ENCODE results near the gene FAAP24. TPM values are rescaled to one million over a fixed set of nuclear protein-coding genes. Genes with fewer than 3 reads are reported as not detected.
A peak's percentile ranks its signal among the peaks of the same experiment; 100 is the strongest.
"Not testable (repeated sequence)": the region's sequence is repeated elsewhere in the genome, so short reads cannot be mapped to it uniquely, and the experiment has no call there.

Gene FAAP24
- total and polyA plus RNA-seq, 4 experiments from 2014 or later = 0.78 to 2.3 (median 1.6) TPM

DNA sequence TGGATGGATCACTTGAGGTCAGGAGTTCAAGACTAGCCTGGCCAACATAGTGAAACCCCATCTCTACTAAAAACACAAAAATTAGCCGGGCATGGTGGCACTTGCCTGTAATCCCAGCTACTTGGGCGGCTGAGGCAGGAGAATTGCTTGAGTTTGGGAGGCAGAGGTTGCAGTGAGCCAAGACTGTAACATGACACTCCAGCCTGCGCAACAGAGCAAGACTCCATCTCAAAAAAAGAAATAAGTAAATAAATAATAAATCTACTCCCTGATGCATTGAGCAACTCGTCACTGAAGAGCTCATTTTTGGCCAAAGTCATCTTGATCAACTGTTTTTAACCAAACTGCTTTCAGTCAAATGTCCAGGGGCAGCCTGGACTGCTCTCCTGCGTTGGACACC is 30.8 kb upstream of the FAAP24 start:
- H3K4me1 Mint-ChIP-seq; H3K9me3 Mint-ChIP-seq; CTCF ChIA-PET (ENCODE audit: partially characterized antibody); H3K36me3 ChIP-seq (ENCODE audit: insufficient read depth, low read length); H3K27me3 ChIP-seq (ENCODE audit: insufficient read depth, low read length); intact Hi-C loops (cut with micrococcal nuclease); DNase-seq; POLR2A ChIA-PET (ENCODE audit: partially characterized antibody); H3K4me1 ChIP-seq (ENCODE audit: insufficient read depth, low read length); H3K4me3 ChIP-seq (ENCODE audit: low read length in 2 of 2); H3K9me3 ChIP-seq (ENCODE audit: control insufficient read depth in 1 of 2, low read length in 2 of 2); H3K27ac ChIP-seq (ENCODE audit: low read depth, low read length); H3K27me3 Mint-ChIP-seq; H3K4me3 Mint-ChIP-seq: not testable (repeated sequence)
- Mint-ChIP-seq H3K27ac (peak overlapping the region in 1 of 7 donors; percentile 41), H3K36me3 (peaks cover 41 to 45% of the 10 kb centered on the region in 2 donors)

DNA sequence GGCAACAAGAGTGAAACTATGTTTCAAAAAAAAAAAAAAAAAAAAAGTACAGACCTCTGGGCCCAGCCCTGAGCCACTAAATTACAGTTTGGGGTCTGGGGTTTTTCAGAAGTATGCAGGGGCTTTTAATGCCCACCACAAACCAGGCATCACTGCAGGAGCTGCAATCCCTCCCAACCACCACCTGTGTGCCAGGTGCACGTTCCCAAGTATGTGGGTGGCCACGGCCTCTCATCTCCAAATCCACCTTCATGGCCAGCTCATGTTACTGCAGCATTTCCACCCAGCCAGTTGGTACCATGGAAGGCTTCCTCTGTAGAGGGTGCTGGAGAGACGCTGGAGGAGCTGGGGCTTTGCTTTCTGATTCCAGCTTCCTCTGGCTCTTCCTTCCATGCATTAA is 26.8 kb upstream of the FAAP24 start:
- no peak overlapping the region for H3K4me3 Mint-ChIP-seq
- peaks cover 0 to 2% (median 0%) of the 10 kb centered on the region in 8 donors for H3K9me3 Mint-ChIP-seq
- H3K36me3 Mint-ChIP-seq = peaks cover 58% of the 10 kb centered on the region in 2 donors
- peaks cover 0 to 2% (median under 1%) of the 10 kb centered on the region in 4 donors for H3K4me1 Mint-ChIP-seq
- intact Hi-C loops (cut with micrococcal nuclease) = no loop called here
- Histone ChIP-seq H3K4me1 (ENCODE audit: insufficient read depth, low read length) (no peaks in the 10 kb centered on the region), H3K4me3 (ENCODE audit: low read length in 2 of 2) (no peak overlapping the region), H3K27me3 (ENCODE audit: insufficient read depth, low read length) (no peaks in the 10 kb centered on the region), H3K36me3 (ENCODE audit: insufficient read depth, low read length) (peaks cover 3% of the 10 kb centered on the region), H3K27ac (ENCODE audit: low read depth, low read length) (no peak overlapping the region), H3K9me3 (ENCODE audit: control insufficient read depth in 1 of 2, low read length in 2 of 2) (no peaks in the 10 kb centered on the region)
- POLR2A ChIA-PET (ENCODE audit: partially characterized antibody) = no interaction called here
- DNase-seq = no peak
- no peak overlapping the region for H3K27ac Mint-ChIP-seq
- H3K27me3 Mint-ChIP-seq = no peaks in the 10 kb centered on the region
- CTCF ChIA-PET (ENCODE audit: partially characterized antibody) = interaction anchor here (0.9 kb wide), 1 partner anchor 20 kb away, joined by 8 read pairs; no protein-coding TSS in a partner anchor

DNA sequence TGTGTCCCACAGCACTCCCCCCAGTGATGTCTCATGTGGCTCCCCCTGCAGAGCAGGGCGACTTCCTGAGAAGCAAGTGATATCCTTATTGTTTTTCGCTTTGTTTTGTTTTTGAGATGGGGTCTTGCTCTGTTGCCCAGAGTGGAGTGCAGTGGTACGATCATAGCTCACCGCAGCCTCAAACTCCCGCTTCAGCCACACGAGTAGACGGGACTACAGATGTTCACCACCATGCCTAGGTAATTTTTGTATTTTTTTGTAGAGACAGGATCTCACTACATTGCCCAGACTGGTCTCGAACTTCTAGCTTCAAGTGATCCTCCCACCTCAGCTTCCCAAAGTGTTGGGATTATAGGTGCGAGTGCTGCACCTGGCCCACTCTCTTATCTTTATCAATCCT is 5.3 kb upstream of the FAAP24 start:
- H3K9me3 Mint-ChIP-seq = no peaks in the 10 kb centered on the region
- intact Hi-C loops (cut with micrococcal nuclease) = no loop called here
- peak overlapping the region in 1 of 7 donors; percentile 52 for H3K27ac Mint-ChIP-seq
- Histone ChIP-seq H3K27me3 (ENCODE audit: insufficient read depth, low read length) (no peaks in the 10 kb centered on the region), H3K9me3 (ENCODE audit: control insufficient read depth in 1 of 2, low read length in 2 of 2) (no peaks in the 10 kb centered on the region), H3K36me3 (ENCODE audit: insufficient read depth, low read length) (no peaks in the 10 kb centered on the region), H3K4me3 (ENCODE audit: low read length in 2 of 2) (no peak overlapping the region), H3K27ac (ENCODE audit: low read depth, low read length) (no peak overlapping the region), H3K4me1 (ENCODE audit: insufficient read depth, low read length) (peaks cover 5% of the 10 kb centered on the region)
- POLR2A ChIA-PET (ENCODE audit: partially characterized antibody) = no interaction called here
- no peak overlapping the region for H3K4me3 Mint-ChIP-seq
- DNase-seq = no peak
- CTCF ChIA-PET (ENCODE audit: partially characterized antibody) = interaction anchor here (1.2 kb wide), 1 partner anchor 9 kb away, joined by 4 read pairs; no protein-coding TSS in a partner anchor
- no peaks in the 10 kb centered on the region for H3K27me3 Mint-ChIP-seq
- peaks cover 6 to 20% (median 11%) of the 10 kb centered on the region in 4 donors for H3K4me1 Mint-ChIP-seq
- H3K36me3 Mint-ChIP-seq = peaks cover 16 to 29% of the 10 kb centered on the region in 2 donors

DNA sequence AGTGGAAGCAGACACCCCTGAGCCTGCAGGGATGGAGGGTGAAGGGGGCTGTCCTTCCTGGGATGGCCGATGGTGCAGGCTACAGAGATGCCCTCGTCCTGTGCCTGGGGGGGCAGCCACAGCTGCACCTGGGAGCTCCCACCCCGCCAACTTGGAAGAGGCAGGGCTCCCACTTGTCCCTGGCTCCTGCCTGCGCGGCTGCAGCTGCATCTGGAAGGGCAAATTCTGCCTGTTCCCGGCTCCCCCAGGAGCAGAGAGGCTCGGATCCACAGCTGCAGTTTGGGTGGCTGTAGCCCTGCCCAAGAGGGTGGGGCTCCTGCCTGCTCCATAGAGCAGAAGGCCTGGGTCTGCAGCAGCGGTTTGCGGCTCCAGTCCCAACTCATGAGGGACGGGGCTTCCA is 2.5 kb upstream of the FAAP24 start:
- Histone ChIP-seq H3K36me3 (ENCODE audit: insufficient read depth, low read length) (no peaks in the 10 kb centered on the region), H3K9me3 (ENCODE audit: control insufficient read depth in 1 of 2, low read length in 2 of 2) (no peaks in the 10 kb centered on the region), H3K4me1 (ENCODE audit: insufficient read depth, low read length) (peaks cover 10% of the 10 kb centered on the region), H3K27me3 (ENCODE audit: insufficient read depth, low read length) (no peaks in the 10 kb centered on the region), H3K4me3 (ENCODE audit: low read length in 2 of 2) (no peak overlapping the region), H3K27ac (ENCODE audit: low read depth, low read length) (no peak overlapping the region)
- no peak for DNase-seq
- peaks cover 10 to 20% (median 18%) of the 10 kb centered on the region in 4 donors for H3K4me1 Mint-ChIP-seq
- ChIA-PET POLR2A (ENCODE audit: partially characterized antibody) (no interaction called here), CTCF (ENCODE audit: partially characterized antibody) (no interaction called here)
- peak overlapping the region in 1 of 8 donors; percentile 39 for H3K4me3 Mint-ChIP-seq
- H3K27ac Mint-ChIP-seq = no peak overlapping the region
- peaks cover 0 to 2% (median 0%) of the 10 kb centered on the region in 8 donors for H3K9me3 Mint-ChIP-seq
- peaks cover under 1 to 15% of the 10 kb centered on the region in 2 donors for H3K36me3 Mint-ChIP-seq
- intact Hi-C loops (cut with micrococcal nuclease) = no loop called here
- no peaks in the 10 kb centered on the region for H3K27me3 Mint-ChIP-seq

DNA sequence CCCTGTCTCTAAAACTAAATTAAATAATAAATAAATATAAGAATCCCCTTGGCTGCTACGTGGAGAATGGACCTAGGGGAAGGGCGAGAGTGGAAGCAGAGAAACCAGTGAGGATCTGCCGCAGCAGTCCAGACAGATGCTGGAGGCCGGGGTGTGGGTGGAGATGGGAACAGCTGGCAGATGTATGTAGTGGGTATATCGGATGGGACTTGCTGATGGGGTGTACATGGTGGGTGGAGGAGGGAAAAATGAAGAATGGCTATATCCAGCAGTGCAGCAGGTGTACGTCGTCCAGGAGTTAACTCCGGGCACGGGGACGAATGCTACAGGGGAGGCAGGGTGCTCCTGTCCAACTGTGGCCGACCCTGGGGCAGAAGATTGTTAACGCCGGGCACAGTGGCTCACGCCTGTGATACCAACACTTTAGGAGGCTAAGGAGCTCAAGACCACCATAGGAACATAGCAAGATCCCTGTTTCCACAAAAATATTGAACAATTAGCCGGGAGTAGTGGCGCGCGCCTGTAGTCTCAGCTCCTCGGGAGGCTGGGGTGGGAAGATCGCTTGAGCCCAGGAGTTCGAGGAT is 938 bp upstream of the FAAP24 start:
- DNase-seq = no peak
- Histone ChIP-seq H3K36me3 (ENCODE audit: insufficient read depth, low read length) (no peaks in the 10 kb centered on the region), H3K9me3 (ENCODE audit: control insufficient read depth in 1 of 2, low read length in 2 of 2) (no peaks in the 10 kb centered on the region), H3K27me3 (ENCODE audit: insufficient read depth, low read length) (no peaks in the 10 kb centered on the region), H3K27ac (ENCODE audit: low read depth, low read length) (peak overlapping the region; percentile 65), H3K4me3 (ENCODE audit: low read length in 2 of 2) (peak overlapping the region; percentile 62 to 72), H3K4me1 (ENCODE audit: insufficient read depth, low read length) (peaks cover 10% of the 10 kb centered on the region)
- peak overlapping the region; percentile 99 to 100 (median 99) for H3K4me3 Mint-ChIP-seq
- intact Hi-C loops (cut with micrococcal nuclease) = no loop called here
- H3K36me3 Mint-ChIP-seq = peaks cover 0 to 14% of the 10 kb centered on the region in 2 donors
- H3K4me1 Mint-ChIP-seq = peaks cover 11 to 24% (median 20%) of the 10 kb centered on the region in 4 donors
- ChIA-PET CTCF (ENCODE audit: partially characterized antibody) (no interaction called here), POLR2A (ENCODE audit: partially characterized antibody) (interaction anchor here (0.5 to 2.4 kb wide), 8 partner anchors 67 to 390 kb away, joined by 3 to 15 read pairs (median 6); partner anchors contain the start of genes ANKRD27, NUDT19, PDCD5 and RGS9BP)
- no peaks in the 10 kb centered on the region for H3K27me3 Mint-ChIP-seq
- peak overlapping the region in 6 of 7 donors; percentile 72 to 98 (median 96) for H3K27ac Mint-ChIP-seq
- H3K9me3 Mint-ChIP-seq = peaks cover 0 to 2% (median 0%) of the 10 kb centered on the region in 8 donors

DNA sequence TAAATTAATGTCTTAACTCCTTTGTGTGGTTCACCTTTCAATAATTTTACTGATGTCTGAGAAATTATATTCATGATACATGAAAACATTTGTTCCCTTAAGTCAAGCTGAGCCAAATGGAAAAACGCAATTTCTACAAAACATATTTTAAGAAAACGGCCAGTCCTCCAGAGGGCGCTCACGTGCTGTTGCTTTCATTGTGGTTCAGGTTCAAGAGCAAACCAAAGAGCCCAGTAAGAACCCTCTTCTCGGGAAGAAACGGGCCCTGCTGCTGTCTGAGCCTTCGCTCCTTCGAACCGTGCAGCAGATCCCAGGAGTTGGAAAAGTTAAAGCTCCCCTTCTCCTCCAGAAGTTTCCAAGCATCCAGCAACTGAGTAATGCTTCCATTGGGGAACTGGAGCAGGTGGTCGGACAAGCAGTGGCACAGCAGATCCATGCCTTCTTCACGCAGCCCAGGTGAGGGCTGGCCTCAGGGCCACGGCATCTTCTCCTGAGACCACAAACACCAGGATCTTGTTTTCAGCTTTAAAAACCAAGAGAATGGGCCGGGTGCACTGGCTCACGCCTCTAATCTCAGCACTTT is 4.3 kb downstream of the FAAP24 start:
- Histone ChIP-seq H3K27me3 (ENCODE audit: insufficient read depth, low read length) (no peaks in the 10 kb centered on the region), H3K9me3 (ENCODE audit: control insufficient read depth in 1 of 2, low read length in 2 of 2) (no peaks in the 10 kb centered on the region), H3K36me3 (ENCODE audit: insufficient read depth, low read length) (no peaks in the 10 kb centered on the region), H3K4me3 (ENCODE audit: low read length in 2 of 2) (no peak overlapping the region), H3K4me1 (ENCODE audit: insufficient read depth, low read length) (peaks cover 5% of the 10 kb centered on the region), H3K27ac (ENCODE audit: low read depth, low read length) (no peak overlapping the region)
- ChIA-PET CTCF (ENCODE audit: partially characterized antibody) (interaction anchor here (0.7 to 2.5 kb wide), 15 partner anchors 9 to 328 kb away, joined by 3 to 7 read pairs (median 3); partner anchors contain the start of gene GPATCH1), POLR2A (ENCODE audit: partially characterized antibody) (no interaction called here)
- Mint-ChIP-seq H3K4me3 (peak overlapping the region in 1 of 8 donors; percentile 66), H3K27ac (peak overlapping the region in 2 of 7 donors; percentile 22 to 60), H3K9me3 (peaks cover 0 to 2% (median 0%) of the 10 kb centered on the region in 8 donors), H3K4me1 (peaks cover 7 to 20% (median 13%) of the 10 kb centered on the region in 4 donors), H3K27me3 (no peaks in the 10 kb centered on the region), H3K36me3 (peaks cover 0 to 6% of the 10 kb centered on the region in 2 donors)
- intact Hi-C loops (cut with micrococcal nuclease) = loop anchor here (2.0 kb wide), 2 partner anchors 104 to 286 kb away; partner anchors contain the start of genes GPATCH1 and NUDT19
- peak; percentile 49 to 62 (median 58) for DNase-seq

DNA sequence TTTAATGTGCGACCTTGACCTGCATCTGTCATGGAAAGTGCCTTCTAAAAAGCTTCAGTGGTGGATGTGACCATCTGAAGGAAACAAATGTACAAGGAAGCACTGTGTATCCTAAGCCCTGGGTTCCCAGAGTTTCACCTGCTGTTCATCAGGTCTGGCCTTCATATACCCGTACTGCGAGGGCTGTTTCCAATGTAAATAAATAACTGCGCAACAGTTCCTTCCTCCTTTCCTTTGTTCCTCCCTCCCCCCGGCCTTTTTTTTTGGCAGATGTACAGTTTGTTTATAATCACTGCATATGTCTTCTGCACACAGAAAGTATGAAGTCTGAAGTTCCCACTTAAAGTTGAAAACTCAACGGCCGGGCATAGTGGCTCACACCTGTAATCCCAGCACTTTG is 5.2 kb downstream of the FAAP24 start:
- H3K36me3 Mint-ChIP-seq = no peaks in the 10 kb centered on the region
- Histone ChIP-seq H3K4me1 (ENCODE audit: insufficient read depth, low read length) (peaks cover 3% of the 10 kb centered on the region), H3K4me3 (ENCODE audit: low read length in 2 of 2) (no peak overlapping the region), H3K27ac (ENCODE audit: low read depth, low read length) (no peak overlapping the region), H3K27me3 (ENCODE audit: insufficient read depth, low read length) (no peaks in the 10 kb centered on the region), H3K9me3 (ENCODE audit: control insufficient read depth in 1 of 2, low read length in 2 of 2) (no peaks in the 10 kb centered on the region), H3K36me3 (ENCODE audit: insufficient read depth, low read length) (no peaks in the 10 kb centered on the region)
- CTCF ChIA-PET (ENCODE audit: partially characterized antibody) = interaction anchor here (1.6 to 2.5 kb wide), 2 partner anchors 140 to 147 kb away, joined by 5 to 7 read pairs; no protein-coding TSS in a partner anchor
- H3K27ac Mint-ChIP-seq = no peak overlapping the region
- H3K4me3 Mint-ChIP-seq = no peak overlapping the region
- H3K27me3 Mint-ChIP-seq = no peaks in the 10 kb centered on the region
- POLR2A ChIA-PET (ENCODE audit: partially characterized antibody) = no interaction called here
- H3K9me3 Mint-ChIP-seq = no peaks in the 10 kb centered on the region
- intact Hi-C loops (cut with micrococcal nuclease) = loop anchor here (2.0 kb wide), 2 partner anchors 104 to 286 kb away; partner anchors contain the start of genes GPATCH1 and NUDT19
- peaks cover 0 to 12% (median 5%) of the 10 kb centered on the region in 4 donors for H3K4me1 Mint-ChIP-seq
- no peak for DNase-seq

Measured in CD4-positive, alpha-beta memory T cell (primary cell).